IMR-90 (cell line): ENCODE results near the gene LEKR1. TPM values are rescaled to one million over a fixed set of nuclear protein-coding genes. Genes with fewer than 3 reads are reported as not detected.

Experiments used
- ATAC-seq: fragments of 200-7000 bp; cut with Tn5 transposase; 2 replicates; pipeline ENCODE4 v1.9.1; 2020; ENCODE audit warnings: low read depth, mild to moderate bottlenecking, moderate library complexity
- BruUV-seq: library from RNA; stranded (reverse); fragments of 400-500 nt; replicated peaks from 2 replicates; lab custom pipeline; 2021; lab: Mats Ljungman, UMichigan
- CTCF ChIA-PET: fragments of 300-600 bp; formaldehyde crosslinking; extraction: SDS; loops from one replicate; lab custom pipeline; 2021; ENCODE audit warnings: antibody characterized with exemption; lab: Yijun Ruan, JAX
- POLR2A ChIA-PET: fragments of 300-600 bp; sonication (Branson Sonifier 250); formaldehyde crosslinking; loops from one replicate; lab custom pipeline; 2022; ENCODE audit warnings: antibody characterized with exemption; ENCODE audit not compliant: unreplicated experiment; lab: Charles Lee
- DNase-seq: peaks from one replicate; pipeline ENCODE4 v3.0.0; 2013
- H2AFZ ChIP-seq: replicated peaks from 2 replicates; pipeline ENCODE3; 2013; ENCODE audit warnings: low read length, mild to moderate bottlenecking; ENCODE audit not compliant: poor library complexity
- H2AK5ac ChIP-seq: 2 replicates; pipeline ENCODE4 v1.6.1; 2013; ENCODE audit warnings: low read depth, low read length, inconsistent platforms
- H2AK9ac ChIP-seq: replicated peaks from 2 replicates; pipeline ENCODE3; 2013; ENCODE audit warnings: mild to moderate bottlenecking, low read depth, low read length, moderate library complexity; ENCODE audit not compliant: poor library complexity
- H2BK120ac ChIP-seq: 2 replicates; pipeline ENCODE4 v1.6.1; 2013; ENCODE audit warnings: low read depth, low read length, inconsistent platforms
- H2BK15ac ChIP-seq: 3 replicates; pipeline ENCODE4 v1.6.1; 2013; ENCODE audit warnings: low read depth, low read length, inconsistent platforms
- H2BK20ac ChIP-seq: 2 replicates; pipeline ENCODE4 v1.6.1; 2013; ENCODE audit warnings: low read depth, mild to moderate bottlenecking, inconsistent platforms, low read length, moderate library complexity
- H2BK5ac ChIP-seq: 2 replicates; pipeline ENCODE4 v1.6.1; 2013; ENCODE audit warnings: mild to moderate bottlenecking, low read depth, low read length, inconsistent platforms; ENCODE audit not compliant: poor library complexity, severe bottlenecking
- H3K14ac ChIP-seq: replicated peaks from 2 replicates; pipeline ENCODE4 v1.6.1; 2013; ENCODE audit warnings: low read depth, low read length, inconsistent platforms
- H3K18ac ChIP-seq: 2 replicates; pipeline ENCODE4 v1.6.1; 2013; ENCODE audit warnings: low read depth, low read length, control low read depth
- H3K23ac ChIP-seq: 2 replicates; pipeline ENCODE4 v1.6.1; 2013; ENCODE audit warnings: low read depth, low read length, inconsistent platforms
- H3K27ac ChIP-seq: 2 replicates; pipeline ENCODE4 v1.5.1; 2013; ENCODE audit warnings: mild to moderate bottlenecking, control low read depth, low read length; ENCODE audit not compliant: insufficient read depth
- H3K27me3 ChIP-seq: 2 replicates; pipeline ENCODE4 v1.6.1; 2013; ENCODE audit warnings: low read length; ENCODE audit not compliant: control insufficient read depth, insufficient read depth
- H3K36me3 ChIP-seq: 2 replicates; pipeline ENCODE4 v1.6.1; 2013; ENCODE audit warnings: low read length, mixed read lengths; ENCODE audit not compliant: control insufficient read depth, insufficient read depth
- H3K4ac ChIP-seq: 2 replicates; pipeline ENCODE4 v1.6.1; 2013; ENCODE audit warnings: low read depth, low read length, inconsistent platforms
- H3K4me1 ChIP-seq: 2 replicates; pipeline ENCODE4 v1.6.1; 2013; ENCODE audit warnings: low read length, mixed read lengths; ENCODE audit not compliant: control insufficient read depth, insufficient read depth
- H3K4me2 ChIP-seq: 2 replicates; pipeline ENCODE4 v1.6.1; 2013; ENCODE audit warnings: low read depth, mild to moderate bottlenecking, control low read depth, low read length, moderate library complexity
- H3K4me3 ChIP-seq: 2 replicates; pipeline ENCODE4 v1.5.1; 2013; ENCODE audit warnings: low read depth, mild to moderate bottlenecking, control low read depth, low read length, moderate library complexity; ENCODE audit not compliant: insufficient read depth
- H3K56ac ChIP-seq: 2 replicates; pipeline ENCODE4 v1.6.1; 2013; ENCODE audit warnings: low read length, inconsistent platforms; ENCODE audit not compliant: insufficient read depth; ENCODE audit errors: extremely low read depth
- H3K79me1 ChIP-seq, 2 experiments: 2 replicates each; pipeline ENCODE4 v1.6.1; 2013; ENCODE audit warnings: low read length in 2 of 2, inconsistent platforms in 1 of 2, low read depth in 1 of 2
- H3K9ac ChIP-seq: 2 replicates; pipeline ENCODE4 v1.6.1; 2013; ENCODE audit warnings: low read depth, low read length, control low read depth
- H3K9me1 ChIP-seq: 2 replicates; pipeline ENCODE4 v1.6.1; 2013; ENCODE audit warnings: low read length, inconsistent platforms; ENCODE audit not compliant: insufficient read depth
- H3K9me3 ChIP-seq: 2 replicates; pipeline ENCODE4 v1.6.1; 2013; ENCODE audit warnings: low read length; ENCODE audit not compliant: control insufficient read depth, insufficient read depth
- H4K20me1 ChIP-seq: 2 replicates; pipeline ENCODE4 v1.6.1; 2013; ENCODE audit warnings: low read length, inconsistent platforms; ENCODE audit not compliant: insufficient read depth
- H4K5ac ChIP-seq: 2 replicates; pipeline ENCODE4 v1.6.1; 2013; ENCODE audit warnings: mild to moderate bottlenecking, low read depth, low read length, control low read depth
- H4K8ac ChIP-seq, 2 experiments: 2 replicates each; pipeline ENCODE4 v1.6.1; 2013; ENCODE audit warnings: low read depth in 2 of 2, low read length in 2 of 2, control low read depth in 1 of 2, inconsistent platforms in 1 of 2
- H4K91ac ChIP-seq: 2 replicates; pipeline ENCODE4 v1.6.1; 2013; ENCODE audit warnings: low read depth, low read length, inconsistent platforms; ENCODE audit not compliant: insufficient read depth
- BHLHE40 ChIP-seq: fragments of 150-350 bp; IDR thresholded peaks from 2 replicates; pipeline ENCODE4 v1.6.1; 2016; ENCODE audit warnings: mild to moderate bottlenecking, low read depth, low read length
- CEBPB ChIP-seq: IDR thresholded peaks from 2 replicates; pipeline ENCODE4 v1.6.1; 2012; ENCODE audit warnings: low read depth, low read length, improper control_type of control experiment
- CHD1 ChIP-seq: IDR thresholded peaks from 2 replicates; pipeline ENCODE4 v1.6.1; 2012; ENCODE audit warnings: low read depth, low read length, improper control_type of control experiment
- CTCF ChIP-seq: conservative IDR thresholded peaks from 2 replicates; pipeline ENCODE4 v1.5.1; 2012; ENCODE audit warnings: mild to moderate bottlenecking, low read depth, low read length, improper control_type of control experiment
- ELK1 ChIP-seq: fragments of 150-350 bp; IDR thresholded peaks from 2 replicates; pipeline ENCODE4 v1.6.1; 2016; ENCODE audit warnings: low read depth, mild to moderate bottlenecking, low read length, moderate library complexity, borderline replicate concordance
- FOS ChIP-seq: fragments of 150-350 bp; IDR thresholded peaks from 2 replicates; pipeline ENCODE4 v1.6.1; 2016; ENCODE audit warnings: low read depth, low read length
- MAFK ChIP-seq: IDR thresholded peaks from 2 replicates; pipeline ENCODE4 v1.6.1; 2012; ENCODE audit warnings: low read depth, low read length, improper control_type of control experiment
- MAZ ChIP-seq: IDR thresholded peaks from 2 replicates; pipeline ENCODE4 v1.6.1; 2012; ENCODE audit warnings: low read depth, mild to moderate bottlenecking, low read length, improper control_type of control experiment, moderate library complexity, borderline replicate concordance
- MXI1 ChIP-seq: IDR thresholded peaks from 2 replicates; pipeline ENCODE4 v1.6.1; 2012; ENCODE audit warnings: low read depth, mild to moderate bottlenecking, low read length, moderate library complexity, borderline replicate concordance
- NFE2L2 ChIP-seq: fragments of 150-350 bp; IDR thresholded peaks from 2 replicates; pipeline ENCODE4 v1.6.1; 2016; ENCODE audit warnings: low read depth, mild to moderate bottlenecking, low read length
- POLR2A ChIP-seq: IDR thresholded peaks from 2 replicates; pipeline ENCODE4 v1.6.1; 2012; ENCODE audit warnings: mild to moderate bottlenecking, low read depth, low read length
- RAD21 ChIP-seq: IDR thresholded peaks from 2 replicates; pipeline ENCODE4 v1.6.1; 2012; ENCODE audit warnings: low read length, improper control_type of control experiment
- RCOR1 ChIP-seq: IDR thresholded peaks from 2 replicates; pipeline ENCODE4 v1.6.1; 2012; ENCODE audit warnings: mild to moderate bottlenecking, low read length, improper control_type of control experiment; ENCODE audit not compliant: insufficient replicate concordance
- RFX5 ChIP-seq: IDR thresholded peaks from 2 replicates; pipeline ENCODE4 v1.8.0; 2012; ENCODE audit warnings: low read depth, mild to moderate bottlenecking, low read length, moderate library complexity
- SMC3 ChIP-seq: fragments of 150-350 bp; IDR thresholded peaks from 2 replicates; pipeline ENCODE4 v1.6.1; 2016; ENCODE audit warnings: low read depth, mild to moderate bottlenecking, antibody characterized with exemption, low read length, moderate library complexity
- USF2 ChIP-seq: fragments of 150-350 bp; IDR thresholded peaks from 2 replicates; pipeline ENCODE4 v1.6.1; 2017; ENCODE audit warnings: mild to moderate bottlenecking, antibody characterized with exemption, low read length, low read depth
- WGBS, 2 experiments: methylation state at CpG; one replicate each; pipeline versions ENCODE4 v1.1.5 to v1.1.7; 2013; ENCODE audit warnings: missing lambda C conversion rate in 2 of 2; ENCODE audit not compliant: insufficient read length in 1 of 2; ENCODE audit errors: extremely low coverage in 2 of 2; 5-methylcytosine and 5-hydroxymethylcytosine counted together
- dilution Hi-C: fragments of 300-500 bp; cut with HindIII; formaldehyde crosslinking; loops from one replicate; pipeline ENCODE4 v1.14.3; 2018; ENCODE audit warnings: low sequenced_read_pairs; ENCODE audit not compliant: unreplicated experiment
- in situ Hi-C: fragments of 300-500 bp; cut with MboI; formaldehyde crosslinking; loops from 3 replicates; pipeline ENCODE4 v1.14.3; 2019; ENCODE audit warnings: low sequenced_read_pairs, inconsistent platforms, mixed read lengths
- intact Hi-C: fragments of 100-400 bp; cut with micrococcal nuclease; formaldehyde crosslinking; loops from 2 replicates; pipeline ENCODE4 v1.10.0; 2022
- polyA plus RNA-seq, 3 experiments: library from polyadenylated mRNA; depleted of rRNA; stranded (reverse); fragments of >200 nt; gene quantifications; 2 replicates each; pipeline ENCODE4 v1.2.3, GENCODE V29; 2012; ENCODE audit warnings: low replicate concordance in 1 of 3
- total RNA-seq: library from RNA; depleted of rRNA; stranded (reverse); fragments of >200 nt; gene quantifications from 2 replicates; pipeline ENCODE4 v1.2.3, GENCODE V29; 2012

LEKR1 gene
- total and polyA plus RNA-seq, 2 of the 4 experiments (the other 2 are of a cell fraction): 0.19 to 0.36 TPM

- H3K4ac ChIP-seq: no peak overlapping the region
- in situ Hi-C loops: no loop called here
- no peak overlapping the region for H2BK20ac ChIP-seq
- H3K27me3 ChIP-seq: no peaks in the 10 kb centered on the region
- dilution Hi-C loops: no loop called here
- H3K4me2 ChIP-seq: no peak overlapping the region
- ChIA-PET POLR2A (no interaction called here), CTCF (interaction anchor here (0.6 kb wide), 1 partner anchor 185 kb away, joined by 3 read pairs; no protein-coding TSS in a partner anchor)
- H2AK9ac ChIP-seq: no peak overlapping the region
- no peaks in the 10 kb centered on the region for H4K20me1 ChIP-seq
- no peak overlapping the region for H2BK5ac ChIP-seq
- no peak overlapping the region for H3K56ac ChIP-seq
- TF ChIP-seq BHLHE40 (no peak), ELK1 (no peak), FOS (no peak), POLR2A (no peak), CHD1 (no peak), USF2 (no peak), MAFK (no peak), MXI1 (no peak), RFX5 (no peak), MAZ (no peak), RAD21 (no peak), CEBPB (no peak), SMC3 (no peak), CTCF (no peak), RCOR1 (no peak), NFE2L2 (no peak)
- no peak overlapping the region for H4K91ac ChIP-seq
- H3K27ac ChIP-seq: no peak overlapping the region
- ATAC-seq (no peak), DNase-seq (no peak)
- no peaks in the 10 kb centered on the region for H3K36me3 ChIP-seq
- H3K4me1 ChIP-seq: no peaks in the 10 kb centered on the region
- H3K23ac ChIP-seq: no peak overlapping the region
- no peak overlapping the region for H2BK15ac ChIP-seq
- no peak overlapping the region for H2AK5ac ChIP-seq
- WGBS, 2 experiments: no CpG with 5 or more reads among the region's 2 CpGs
- H3K79me1 ChIP-seq: no peaks in the 10 kb centered on the region
- H3K18ac ChIP-seq: no peak overlapping the region
- intact Hi-C loops: no loop called here
- H3K4me3 ChIP-seq: no peak overlapping the region
- no peak overlapping the region for H4K5ac ChIP-seq
- H3K14ac ChIP-seq: no peak overlapping the region
- no peaks in the 10 kb centered on the region for H3K9me1 ChIP-seq
- H3K9ac ChIP-seq: no peak overlapping the region
- H4K8ac ChIP-seq: no peak overlapping the region
- H2BK120ac ChIP-seq: no peak overlapping the region
- H3K9me3 ChIP-seq: no peaks in the 10 kb centered on the region
- no TSS peak for BruUV-seq
- H2AFZ ChIP-seq: no peak overlapping the region
Observed at GRCh38 chr3:156862338-156862737, 36.2 kb downstream of the LEKR1 start.
